IPS-NIHi11 (cell line): ENCODE data around the gene DGCR2.
"Not testable (repeated sequence)": the region's sequence is repeated elsewhere in the genome, so short reads cannot be mapped to it uniquely, and the experiment has no call there.

Experiments used
- DNase-seq: peaks from one replicate; pipeline ENCODE4 v3.0.0; 2012; ENCODE audit warnings: mixed read lengths, low spot score

DGCR2 gene

GRCh38 chr22:19029113-19030103 lies 92.8 kb downstream of the DGCR2 start:
- DNase-seq: not testable (repeated sequence)

- DNase-seq: not testable (repeated sequence)
Observed at GRCh38 chr22:19028060-19028455, 94.2 kb downstream of the DGCR2 start.

GRCh38 chr22:19027371-19028059 lies 94.7 kb downstream of the DGCR2 start:
- not testable (repeated sequence) for DNase-seq

GRCh38 chr22:19026080-19026479 lies 96.1 kb downstream of the DGCR2 start:
- DNase-seq: not testable (repeated sequence)

- not testable (repeated sequence) for DNase-seq
Observed at GRCh38 chr22:19024956-19025489, 97.2 kb downstream of the DGCR2 start.

- DNase-seq: not testable (repeated sequence)
Observed at GRCh38 chr22:19023931-19024330, 98.3 kb downstream of the DGCR2 start.

- DNase-seq: no peak
Observed at GRCh38 chr22:19022755-19023154, 99.5 kb downstream of the DGCR2 start.

- no peak for DNase-seq
Observed at GRCh38 chr22:19019679-19020032, 102.6 kb downstream of the DGCR2 start.

GRCh38 chr22:19019029-19019678 lies 103.1 kb downstream of the DGCR2 start:
- no peak for DNase-seq

GRCh38 chr22:19018256-19018655 lies 104.0 kb downstream of the DGCR2 start:
- no peak for DNase-seq

GRCh38 chr22:19016081-19016766 lies 106.0 kb downstream of the DGCR2 start:
- no peak for DNase-seq

GRCh38 chr22:19014886-19015285 lies 107.3 kb downstream of the DGCR2 start:
- no peak for DNase-seq

GRCh38 chr22:19013881-19014598 lies 108.2 kb downstream of the DGCR2 start:
- DNase-seq: not testable (repeated sequence)

- DNase-seq: not testable (repeated sequence)
Observed at GRCh38 chr22:19013411-19013810, 108.8 kb downstream of the DGCR2 start.

GRCh38 chr22:19012308-19012986 lies 109.8 kb downstream of the DGCR2 start:
- no peak for DNase-seq

- not testable (repeated sequence) for DNase-seq
Observed at GRCh38 chr22:19011611-19012010, 110.6 kb downstream of the DGCR2 start.

- DNase-seq: no peak
Observed at GRCh38 chr22:19011075-19011474, 111.1 kb downstream of the DGCR2 start.

GRCh38 chr22:19005905-19006304 lies 116.3 kb downstream of the DGCR2 start:
- DNase-seq: no peak

GRCh38 chr22:19004471-19004870 lies 117.7 kb downstream of the DGCR2 start:
- DNase-seq: no peak

- no peak for DNase-seq
Observed at GRCh38 chr22:19003508-19003907, 118.7 kb downstream of the DGCR2 start.
